CD14-positive monocyte (primary cell): ENCODE data around the gene ZNF318. TPM values are rescaled to one million over a fixed set of nuclear protein-coding genes. Genes with fewer than 3 reads are reported as not detected.

Experiments
- DNase-seq, 3 donors: peaks; one replicate each; pipeline ENCODE4 v3.0.0-alpha.2; 2011 to 2022
- H2AFZ ChIP-seq: 2 replicates; pipeline ENCODE4 v1.6.0; 2012; ENCODE audit warnings: mild to moderate bottlenecking, low read depth, low read length, inconsistent platforms; ENCODE audit not compliant: insufficient read depth, poor library complexity, severe bottlenecking
- H3K27ac ChIP-seq, 2 donors: 1 replicate in 1 of 2; 2 replicates in 1 of 2; pipeline ENCODE4 v1.5.1; 2012 to 2013; ENCODE audit warnings: low read length in 2 of 2, control low read depth in 1 of 2, inconsistent platforms in 1 of 2, low read depth in 1 of 2, mild to moderate bottlenecking in 1 of 2
- H3K27me3 ChIP-seq, 2 donors: one replicate each; pipeline versions ENCODE4 v1.6.0 to v1.6.1; 2011 to 2013; ENCODE audit warnings: low read length in 2 of 2; ENCODE audit not compliant: control insufficient read depth in 2 of 2, insufficient read depth in 2 of 2
- H3K36me3 ChIP-seq, 2 donors: replicated peaks in 1 of 2; 1 replicate in 1 of 2; 2 replicates in 1 of 2; pipeline versions ENCODE4 v1.5.1 to v1.6.1; 2012 to 2013; ENCODE audit warnings: low read length in 2 of 2, control low read depth in 1 of 2, inconsistent platforms in 1 of 2, mild to moderate bottlenecking in 1 of 2; ENCODE audit not compliant: insufficient read depth in 2 of 2, control insufficient read depth in 1 of 2
- H3K4me1 ChIP-seq, 2 donors: 1 replicate in 1 of 2; 2 replicates in 1 of 2; pipeline versions ENCODE4 v1.5.1 to v1.6.1; 2012 to 2013; ENCODE audit warnings: low read length in 2 of 2, control low read depth in 1 of 2, inconsistent platforms in 1 of 2, mild to moderate bottlenecking in 1 of 2, moderate library complexity in 1 of 2; ENCODE audit not compliant: insufficient read depth in 2 of 2, control insufficient read depth in 1 of 2
- H3K4me2 ChIP-seq: replicated peaks from 2 replicates; pipeline ENCODE3; 2012; ENCODE audit warnings: low read length, moderate library complexity, mild to moderate bottlenecking; ENCODE audit not compliant: poor library complexity, severe bottlenecking; ENCODE audit errors: extremely low read depth
- H3K4me3 ChIP-seq, 3 experiments: fragments of 200-600 bp in 1 of 3; sonication (generic) in 1 of 3; replicated peaks in 1 of 3; 1 replicate in 2 of 3; 2 replicates in 1 of 3; pipeline ENCODE4 v1.5.1; 2011 to 2013; ENCODE audit warnings: low read length in 3 of 3, mild to moderate bottlenecking in 3 of 3, control low read depth in 2 of 3, low read depth in 2 of 3, inconsistent platforms in 1 of 3, moderate library complexity in 1 of 3
- H3K79me2 ChIP-seq: 2 replicates; pipeline ENCODE4 v1.6.0; 2012; ENCODE audit warnings: mild to moderate bottlenecking, control low read depth, inconsistent platforms, low read length, moderate library complexity; ENCODE audit not compliant: insufficient read depth
- H3K9ac ChIP-seq: 2 replicates; pipeline ENCODE4 v1.6.0; 2017; ENCODE audit warnings: low read length, mild to moderate bottlenecking; ENCODE audit not compliant: insufficient read depth, poor library complexity, severe bottlenecking
- H3K9me3 ChIP-seq, 2 donors: replicated peaks in 1 of 2; 1 replicate in 1 of 2; 2 replicates in 1 of 2; pipeline versions ENCODE4 v1.5.1 to v1.6.1; 2012 to 2013; ENCODE audit warnings: low read length in 2 of 2, control low read depth in 1 of 2; ENCODE audit not compliant: control insufficient read depth in 1 of 2, insufficient read depth in 1 of 2
- H4K20me1 ChIP-seq: 2 replicates; pipeline ENCODE4 v1.6.0; 2012; ENCODE audit warnings: mild to moderate bottlenecking, low read length, control low read depth, moderate library complexity; ENCODE audit not compliant: insufficient read depth
- H3K27ac Mint-ChIP-seq, 7 donors: one replicate each; pipeline ENCODE4 v1.8.0; 2020; ENCODE audit warnings: mild to moderate bottlenecking in 7 of 7, mixed read lengths in 7 of 7, moderate library complexity in 6 of 7, inconsistent platforms in 2 of 7
- H3K27me3 Mint-ChIP-seq, 3 donors: one replicate each; pipeline ENCODE4 v1.8.0; 2021 to 2022; ENCODE audit warnings: low read depth in 3 of 3, mild to moderate bottlenecking in 3 of 3, mixed read lengths in 3 of 3, moderate library complexity in 3 of 3, inconsistent platforms in 1 of 3
- H3K36me3 Mint-ChIP-seq, 2 donors: one replicate each; pipeline ENCODE4 v1.8.0; 2020; ENCODE audit warnings: mixed read lengths in 2 of 2, inconsistent platforms in 1 of 2, mild to moderate bottlenecking in 1 of 2
- H3K4me1 Mint-ChIP-seq: one replicate; pipeline ENCODE4 v1.8.0; 2020; ENCODE audit warnings: mild to moderate bottlenecking, mixed read lengths
- H3K4me3 Mint-ChIP-seq, 2 donors: one replicate each; pipeline ENCODE4 v1.8.0; 2020; ENCODE audit warnings: mild to moderate bottlenecking in 2 of 2, mixed read lengths in 2 of 2, moderate library complexity in 1 of 2
- H3K9me3 Mint-ChIP-seq, 7 donors: one replicate each; pipeline ENCODE4 v1.8.0; 2020 to 2022; ENCODE audit warnings: mixed read lengths in 7 of 7, mild to moderate bottlenecking in 6 of 7, moderate library complexity in 6 of 7, inconsistent platforms in 2 of 7
- CTCF ChIP-seq: fragments of 200-600 bp; IDR thresholded peaks from one replicate; pipeline ENCODE4 v1.8.0; 2022; ENCODE audit warnings: antibody characterized with exemption, mild to moderate bottlenecking
- WGBS: methylation state at CpG from one replicate; pipeline ENCODE4 v1.1.5; 2013; ENCODE audit warnings: missing lambda C conversion rate; ENCODE audit not compliant: insufficient coverage; 5-methylcytosine and 5-hydroxymethylcytosine counted together
- intact Hi-C, 2 donors: fragments of 100-400 bp; cut with micrococcal nuclease; formaldehyde crosslinking; loops; one replicate each; pipeline versions ENCODE4 v1.15.0 to v1.15.1; 2023
- polyA plus RNA-seq, 3 donors: library from polyadenylated mRNA; depleted of rRNA in 1 of 3; unstranded in 2 of 3; stranded (reverse) in 1 of 3; fragments of 300-500 nt in 2 of 3; fragments of >200 nt in 1 of 3; fragmentation: Illumina TruSeq in 2 of 3; gene quantifications; 1 replicate in 2 of 3; 2 replicates in 1 of 3; pipeline ENCODE4 v1.2.3, GENCODE V29; 2012 to 2021

Gene ZNF318
- polyA plus RNA-seq, 3 donors, result 3.2 to 19.4 (median 3.6) TPM

GRCh38 chr6:43401730-43402129 is 32.3 kb upstream of the ZNF318 start:
- H3K27ac Mint-ChIP-seq, result no peak overlapping the region
- H3K9me3 ChIP-seq, result no peaks in the 10 kb centered on the region
- DNase-seq, result no peak
- H3K4me1 Mint-ChIP-seq, result peaks cover 2% of the 10 kb centered on the region
- peaks cover 4 to 10% of the 10 kb centered on the region in 2 donors for H3K27me3 ChIP-seq
- intact Hi-C loops, result loop anchor here in 1 of 2 donors (5.0 kb wide), 1 partner anchor 129 kb away; no protein-coding TSS in a partner anchor
- no peaks in the 10 kb centered on the region for H4K20me1 ChIP-seq
- peaks cover 0 to 5% (median 3%) of the 10 kb centered on the region in 7 donors for H3K9me3 Mint-ChIP-seq
- no peak for TF ChIP-seq CTCF
- H3K36me3 ChIP-seq, result no peaks in the 10 kb centered on the region
- no peak overlapping the region for H2AFZ ChIP-seq
- no peak overlapping the region for H3K4me3 Mint-ChIP-seq
- no peak overlapping the region for H3K9ac ChIP-seq
- no peaks in the 10 kb centered on the region for H3K36me3 Mint-ChIP-seq
- peaks cover 15 to 20% (median 17%) of the 10 kb centered on the region in 3 donors for H3K27me3 Mint-ChIP-seq
- H3K4me3 ChIP-seq, result no peak overlapping the region
- H3K79me2 ChIP-seq, result no peaks in the 10 kb centered on the region
- no peak overlapping the region for H3K27ac ChIP-seq
- H3K4me1 ChIP-seq, result no peaks in the 10 kb centered on the region
- H3K4me2 ChIP-seq, result no peak overlapping the region
- 96% methylated on average over 3 of the region's 3 CpGs for WGBS

DNA sequence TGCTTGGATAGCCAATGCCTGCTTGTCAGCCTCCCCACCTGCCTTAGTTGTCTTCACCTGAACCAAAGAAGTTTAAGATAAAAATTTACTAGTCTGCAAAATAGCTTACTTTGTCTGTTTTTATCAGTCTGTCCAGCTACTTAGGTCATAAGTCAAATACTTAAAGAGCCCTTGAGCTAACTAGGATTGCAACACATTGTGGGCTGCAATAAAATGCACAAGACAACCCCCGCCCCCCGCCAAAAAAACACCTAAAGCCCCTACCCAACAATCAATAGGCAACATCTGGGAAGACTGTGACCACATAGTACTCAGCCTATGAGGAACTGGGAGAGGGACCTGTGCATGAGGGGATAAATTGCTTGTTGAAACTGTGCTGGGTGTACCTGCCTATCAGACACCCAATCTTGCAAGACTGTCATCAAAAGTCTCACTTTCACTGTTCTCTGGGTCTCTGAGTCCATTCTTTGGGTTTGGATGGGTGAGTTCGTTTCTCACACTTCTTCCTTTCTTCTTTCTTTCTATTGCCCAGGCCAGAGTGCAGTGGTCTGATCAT is 30.6 kb upstream of the ZNF318 start:
- Histone ChIP-seq H3K9ac (no peak overlapping the region), H3K27ac (no peak overlapping the region), H3K36me3 (no peaks in the 10 kb centered on the region), H4K20me1 (no peaks in the 10 kb centered on the region), H3K4me3 (no peak overlapping the region), H3K9me3 (no peaks in the 10 kb centered on the region), H3K27me3 (peaks cover 4 to 7% of the 10 kb centered on the region in 2 donors), H3K79me2 (no peaks in the 10 kb centered on the region), H3K4me2 (no peak overlapping the region), H3K4me1 (no peaks in the 10 kb centered on the region), H2AFZ (no peak overlapping the region)
- Mint-ChIP-seq H3K4me1 (peaks cover 9% of the 10 kb centered on the region), H3K27ac (no peak overlapping the region), H3K36me3 (no peaks in the 10 kb centered on the region), H3K4me3 (no peak overlapping the region), H3K9me3 (peaks cover 0 to under 1% (median 0%) of the 10 kb centered on the region in 7 donors), H3K27me3 (peaks cover 13 to 17% (median 15%) of the 10 kb centered on the region in 3 donors)
- no peak for DNase-seq
- no peak for TF ChIP-seq CTCF
- intact Hi-C loops, result loop anchor here (5.0 to 10.0 kb wide), 4 partner anchors 38 to 138 kb away; no protein-coding TSS in a partner anchor
- WGBS, result no CpG with 5 or more reads among the region's 3 CpGs
